Coronary artery (tissue), 2 donors: ENCODE results near the gene JOSD2.

Experiments
- DNase-seq: peaks from one replicate; pipeline ENCODE4 v3.0.0-alpha.2; 2017; ENCODE audit warnings: low spot score
- H3K27ac ChIP-seq, 2 donors: fragments of 200-600 bp; sonication (generic); one replicate each; pipeline ENCODE4 v1.5.1; 2016 to 2019
- H3K4me3 ChIP-seq: fragments of 200-600 bp; sonication (generic); 2 replicates; pipeline ENCODE4 v1.5.1; 2016; ENCODE audit warnings: mild to moderate bottlenecking, moderate library complexity
- CTCF ChIP-seq: fragments of 200-600 bp; sonication (generic); IDR thresholded peaks from one replicate; pipeline ENCODE4 v1.5.1; 2019; ENCODE audit warnings: antibody characterized with exemption

The JOSD2 gene

DNA sequence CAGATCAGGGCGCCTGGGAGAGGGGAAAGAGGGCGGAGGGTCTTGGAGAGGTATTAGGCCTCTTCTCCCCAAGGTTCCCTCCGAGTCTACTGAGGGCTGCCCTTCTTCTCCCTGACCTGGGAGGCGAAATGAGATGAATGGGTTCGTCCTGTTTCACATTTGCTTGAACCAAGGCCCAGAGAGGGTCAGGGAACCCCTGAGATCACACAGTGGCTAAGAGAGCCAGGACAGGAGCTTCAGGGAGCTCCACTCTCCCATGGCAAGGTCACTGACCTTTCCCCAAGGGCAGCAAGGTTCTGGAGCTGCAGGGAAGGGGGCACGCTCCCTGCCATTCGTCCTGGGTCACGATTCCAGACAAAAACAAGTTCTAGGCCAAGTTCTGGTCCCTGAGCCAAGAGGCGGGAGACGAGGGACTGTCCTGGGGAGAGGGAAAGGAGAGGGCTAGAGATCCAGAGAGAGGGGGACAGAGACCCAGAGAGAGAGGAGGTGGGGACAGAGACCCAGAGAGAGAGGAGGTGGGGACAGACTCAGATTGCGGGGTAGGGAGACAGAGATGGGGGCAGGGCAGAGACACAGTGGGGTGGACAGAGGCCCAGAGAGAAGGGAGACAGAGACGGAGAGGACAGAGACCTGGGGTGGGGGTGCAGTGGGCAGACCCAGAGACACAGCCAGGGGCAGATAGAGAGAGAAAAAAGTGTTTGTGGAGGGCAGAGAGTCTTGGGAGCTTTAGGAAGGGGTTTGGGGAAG is 2.2 kb upstream of the JOSD2 start:
- Histone ChIP-seq H3K27ac (no peak overlapping the region), H3K4me3 (no peak overlapping the region)
- no peak for TF ChIP-seq CTCF
- DNase-seq, result no peak

- no peak for TF ChIP-seq CTCF
- no peak for DNase-seq
- Histone ChIP-seq H3K27ac (no peak overlapping the region), H3K4me3 (no peak overlapping the region)
Observed at GRCh38 chr19:50512112-50512998, 1.4 kb upstream of the JOSD2 start.

DNA sequence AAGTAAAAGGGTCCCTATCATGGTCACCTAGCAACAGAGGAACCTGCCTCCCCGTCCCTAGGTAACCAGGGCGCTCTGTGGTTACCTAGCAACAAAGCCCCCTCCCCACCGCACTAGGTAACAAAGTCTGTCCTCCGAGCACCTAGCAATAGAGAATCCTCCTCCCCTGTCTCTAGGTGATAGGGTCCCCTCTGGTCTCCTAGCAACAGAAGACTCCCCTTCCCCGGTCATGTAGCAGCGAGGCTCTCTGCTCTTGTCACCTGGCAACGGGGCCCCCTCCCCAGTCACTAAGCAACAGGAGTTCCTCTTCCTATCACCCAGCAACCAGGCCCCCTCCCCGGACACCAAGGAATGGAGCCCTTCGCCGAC is 307 bp downstream of the JOSD2 start:
- DNase-seq, result no peak
- Histone ChIP-seq H3K4me3 (peak overlapping the region; percentile 89), H3K27ac (peak overlapping the region; percentile 67 to 85)
- no peak for TF ChIP-seq CTCF

DNA sequence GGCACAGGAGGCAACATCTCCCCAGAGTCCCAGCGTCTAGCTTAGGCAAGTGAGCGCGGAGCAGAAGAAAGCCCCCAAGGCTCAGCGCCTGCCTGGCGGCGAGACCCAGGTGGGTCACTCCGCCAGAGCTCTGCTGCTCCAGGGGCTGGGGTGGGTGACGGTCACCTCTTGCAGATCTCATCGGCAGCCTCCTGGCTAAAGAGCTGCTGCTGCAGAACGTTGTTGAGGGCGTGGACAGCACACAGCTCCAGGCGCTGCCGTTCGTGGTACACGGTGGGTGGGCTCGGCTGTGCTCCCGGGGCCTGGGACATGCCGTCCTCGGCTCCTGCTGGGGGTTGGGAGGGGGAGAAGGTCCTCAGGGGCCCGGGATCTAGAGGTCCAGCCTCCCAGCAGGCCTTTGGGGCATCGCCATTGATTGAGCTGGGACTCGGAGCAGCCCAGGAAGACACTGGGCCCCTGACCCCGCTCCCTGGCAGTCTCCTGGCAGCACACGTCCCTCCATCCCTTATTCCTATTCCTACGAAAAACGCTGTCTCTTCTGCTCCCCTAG is 795 bp downstream of the JOSD2 start:
- no peak for TF ChIP-seq CTCF
- H3K4me3 ChIP-seq, result peak overlapping the region; percentile 89
- H3K27ac ChIP-seq, result peak overlapping the region in 1 of 2 donors; percentile 85
- DNase-seq, result no peak

DNA sequence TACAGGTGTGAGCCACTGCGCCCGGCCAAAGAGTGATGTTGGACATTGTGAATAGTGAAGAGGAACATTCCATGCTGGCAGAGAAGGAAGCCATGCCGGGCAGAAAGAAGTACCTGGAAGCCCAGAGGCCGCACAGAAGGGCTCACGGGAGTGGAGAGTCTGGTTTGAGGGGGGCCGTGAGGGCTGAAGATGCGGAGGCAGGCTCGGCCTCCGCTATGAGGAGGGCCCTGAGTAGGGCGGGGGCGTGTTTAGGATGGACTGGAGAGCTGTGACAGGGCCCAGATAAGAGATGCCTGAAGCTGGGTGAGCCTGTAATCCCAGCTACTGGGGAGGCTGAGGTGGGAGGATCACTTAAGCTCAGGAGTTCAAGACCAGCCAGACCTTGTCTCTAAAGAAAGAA is 1.6 kb downstream of the JOSD2 start:
- Histone ChIP-seq H3K4me3 (no peak overlapping the region), H3K27ac (no peak overlapping the region)
- no peak for DNase-seq
- TF ChIP-seq CTCF, result no peak

GRCh38 chr19:50508843-50509190 is 2.2 kb downstream of the JOSD2 start:
- TF ChIP-seq CTCF, result no peak
- H3K27ac ChIP-seq, result no peak overlapping the region
- no peak overlapping the region for H3K4me3 ChIP-seq
- DNase-seq, result no peak
